ENCODE data around the gene HLA-F. TPM values are rescaled to one million over a fixed set of nuclear protein-coding genes. Genes with fewer than 3 reads are reported as not detected.

Gene HLA-F
- total RNA-seq, 2 donors from 2014 or later, result 58.8 to 201 TPM

DNA sequence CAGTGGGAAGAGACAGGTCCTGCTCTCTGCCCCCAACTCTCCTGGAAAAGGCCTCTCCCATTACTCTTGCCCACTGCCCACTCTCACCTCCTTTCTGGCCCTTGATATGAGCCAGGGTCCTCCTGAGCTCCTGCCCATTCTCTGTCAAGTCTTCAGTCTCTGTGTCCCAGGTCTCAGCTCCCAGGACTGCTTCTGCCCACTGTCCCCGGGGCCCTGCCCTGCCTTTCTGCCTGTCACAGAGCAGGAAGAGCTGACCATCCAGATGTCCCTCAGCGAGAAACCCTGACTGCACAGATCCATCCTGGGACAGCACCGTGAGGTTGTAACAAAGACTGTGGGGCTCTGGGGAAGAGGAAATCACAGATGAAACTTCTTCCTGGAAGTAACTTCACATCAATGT lies 22.2 kb downstream of the HLA-F start:
- no peak overlapping the region for H3K27ac ChIP-seq
- intact Hi-C loops (cut with DNase I), result no loop called here
- no peak overlapping the region for H3K4me3 ChIP-seq
- H3K9me3 ChIP-seq, result no peaks in the 10 kb centered on the region
- no peak for DNase-seq
- no peaks in the 10 kb centered on the region for H3K36me3 ChIP-seq
- no peak overlapping the region for H3K9ac ChIP-seq (ENCODE audit: low read depth in 2 of 2, low read length in 2 of 2)
- H3K4me1 ChIP-seq, result no peaks in the 10 kb centered on the region
- H3K27me3 ChIP-seq, result no peaks in the 10 kb centered on the region
- TF ChIP-seq, protein P1, sequence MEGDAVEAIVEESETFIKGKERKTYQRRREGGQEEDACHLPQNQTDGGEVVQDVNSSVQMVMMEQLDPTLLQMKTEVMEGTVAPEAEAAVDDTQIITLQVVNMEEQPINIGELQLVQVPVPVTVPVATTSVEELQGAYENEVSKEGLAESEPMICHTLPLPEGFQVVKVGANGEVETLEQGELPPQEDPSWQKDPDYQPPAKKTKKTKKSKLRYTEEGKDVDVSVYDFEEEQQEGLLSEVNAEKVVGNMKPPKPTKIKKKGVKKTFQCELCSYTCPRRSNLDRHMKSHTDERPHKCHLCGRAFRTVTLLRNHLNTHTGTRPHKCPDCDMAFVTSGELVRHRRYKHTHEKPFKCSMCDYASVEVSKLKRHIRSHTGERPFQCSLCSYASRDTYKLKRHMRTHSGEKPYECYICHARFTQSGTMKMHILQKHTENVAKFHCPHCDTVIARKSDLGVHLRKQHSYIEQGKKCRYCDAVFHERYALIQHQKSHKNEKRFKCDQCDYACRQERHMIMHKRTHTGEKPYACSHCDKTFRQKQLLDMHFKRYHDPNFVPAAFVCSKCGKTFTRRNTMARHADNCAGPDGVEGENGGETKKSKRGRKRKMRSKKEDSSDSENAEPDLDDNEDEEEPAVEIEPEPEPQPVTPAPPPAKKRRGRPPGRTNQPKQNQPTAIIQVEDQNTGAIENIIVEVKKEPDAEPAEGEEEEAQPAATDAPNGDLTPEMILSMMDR (IDR thresholded peaks at IDR 0.05), result no peak

DNA sequence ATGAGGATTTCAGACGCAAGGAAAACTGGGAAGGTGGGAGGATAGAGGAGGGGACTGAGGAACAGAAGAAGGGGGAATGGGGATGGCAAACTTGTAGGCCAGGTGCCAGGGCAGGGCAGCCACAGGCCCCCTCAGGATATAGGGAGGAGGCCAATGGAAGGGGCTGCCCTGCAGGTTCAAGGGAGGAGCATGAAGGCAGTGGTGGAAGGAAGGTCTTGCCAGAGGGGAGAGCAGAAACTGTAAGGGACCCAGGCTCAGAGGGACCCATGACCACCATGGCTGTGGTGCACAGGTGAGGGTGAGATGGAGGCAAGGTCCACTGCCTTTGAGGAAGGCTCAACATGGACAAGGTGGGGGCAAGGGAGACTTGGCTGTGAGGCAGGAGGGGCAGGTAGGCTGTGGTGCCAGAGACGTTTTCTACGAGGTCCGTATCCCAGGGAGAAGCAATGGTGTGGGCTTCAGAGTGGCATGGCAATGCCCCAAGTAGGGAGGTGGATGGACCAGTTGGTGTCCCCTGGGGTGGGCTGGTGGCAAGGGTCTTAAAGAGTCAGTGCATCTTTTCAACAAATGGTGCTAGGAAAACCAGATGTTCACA lies 22.7 kb downstream of the HLA-F start:
- intact Hi-C loops (cut with DNase I), result no loop called here
- no peaks in the 10 kb centered on the region for H3K27me3 ChIP-seq

DNA sequence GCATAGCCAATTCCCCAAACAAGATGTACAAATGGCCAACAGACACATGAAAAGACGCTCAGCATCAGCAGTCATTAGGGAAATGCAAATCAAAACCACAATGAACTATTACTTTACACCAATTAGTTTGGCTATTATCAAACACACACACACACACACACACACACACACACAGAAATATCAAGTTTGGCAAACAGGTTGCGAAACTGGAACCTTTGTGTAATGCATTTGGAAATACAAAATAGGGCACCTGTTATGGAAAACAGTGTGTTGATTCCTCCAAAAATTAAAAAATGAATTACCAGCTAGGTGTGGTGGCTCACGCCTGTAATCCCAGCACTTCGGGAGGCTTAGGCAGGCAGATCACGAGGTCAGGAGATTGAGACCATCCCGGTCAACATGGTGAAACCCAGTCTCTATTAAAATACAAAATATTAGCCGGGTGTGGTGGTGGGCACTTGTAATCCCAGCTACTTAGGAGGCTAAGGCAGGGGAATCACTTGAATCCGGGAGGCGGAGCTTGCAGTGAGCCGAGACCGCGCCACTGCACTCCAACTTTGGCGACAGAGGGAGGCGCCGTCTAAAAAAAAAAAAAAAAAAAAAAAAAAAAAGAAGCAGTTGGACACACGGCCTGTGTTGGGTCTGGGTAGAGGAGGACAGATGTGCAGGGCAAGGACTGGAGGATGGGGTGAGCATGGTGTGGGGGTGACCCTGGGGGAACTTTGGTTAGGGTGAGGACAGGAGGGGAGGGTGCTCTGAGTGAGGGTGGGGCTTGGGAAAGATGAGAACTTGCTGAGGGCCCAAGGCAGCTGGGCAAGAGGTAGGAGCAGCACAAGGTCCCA lies 23.8 kb downstream of the HLA-F start:
- no peak overlapping the region for H3K4me3 ChIP-seq
- TF ChIP-seq, protein P1 (IDR thresholded peaks at IDR 0.05), result no peak
- no peak for DNase-seq
- no peaks in the 10 kb centered on the region for H3K4me1 ChIP-seq
- no peak overlapping the region for H3K9ac ChIP-seq (ENCODE audit: low read depth in 2 of 2, low read length in 2 of 2)
- intact Hi-C loops (cut with DNase I), result no loop called here
- H3K27me3 ChIP-seq, result no peaks in the 10 kb centered on the region
- no peak overlapping the region for H3K27ac ChIP-seq
- H3K36me3 ChIP-seq, result no peaks in the 10 kb centered on the region
- no peaks in the 10 kb centered on the region for H3K9me3 ChIP-seq

More for the DNA sequence above, 22.7 kb downstream of the HLA-F start:
- TF ChIP-seq, protein P1 (IDR thresholded peaks at IDR 0.05), result no peak
- no peaks in the 10 kb centered on the region for H3K9me3 ChIP-seq
- H3K4me1 ChIP-seq, result no peaks in the 10 kb centered on the region
- H3K36me3 ChIP-seq, result no peaks in the 10 kb centered on the region
- DNase-seq, result no peak
- no peak overlapping the region for H3K27ac ChIP-seq
- no peak overlapping the region for H3K9ac ChIP-seq (ENCODE audit: low read depth in 2 of 2, low read length in 2 of 2)
- H3K4me3 ChIP-seq, result no peak overlapping the region

DNA sequence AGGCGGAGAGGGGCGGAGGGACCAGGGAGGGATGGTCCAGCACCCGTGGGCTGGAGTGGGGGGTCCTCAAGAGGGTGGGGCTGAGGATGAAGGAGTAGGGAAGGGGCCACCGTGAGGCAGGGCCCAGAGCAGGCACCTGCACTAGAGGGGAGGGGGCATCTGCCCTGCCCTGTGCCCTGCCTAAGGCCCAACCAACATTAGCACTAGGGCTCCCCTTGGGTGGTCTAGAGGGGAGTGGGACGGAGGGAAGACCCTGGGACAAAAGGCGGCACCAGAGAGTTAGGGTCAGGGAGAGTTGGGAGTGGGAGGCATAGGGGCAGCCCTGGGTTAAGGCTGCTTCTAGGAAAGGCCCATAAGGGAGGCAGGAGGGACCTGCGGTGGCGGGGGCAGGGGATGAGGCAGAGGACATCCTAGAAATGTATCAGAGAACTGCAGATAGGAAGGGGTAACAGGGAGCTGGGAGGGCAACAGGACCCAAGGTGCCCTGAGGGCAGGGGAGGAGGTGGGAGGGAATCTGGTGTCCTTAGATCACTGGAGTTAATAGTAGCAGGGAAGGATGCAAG lies 24.5 kb downstream of the HLA-F start:
- intact Hi-C loops (cut with DNase I), result no loop called here
- TF ChIP-seq, protein P1 (IDR thresholded peaks at IDR 0.05), result no peak
- DNase-seq, result no peak
- peak overlapping the region; percentile 59 to 86 for H3K9ac ChIP-seq (ENCODE audit: low read depth in 2 of 2, low read length in 2 of 2)
- peak overlapping the region; percentile 60 for H3K4me3 ChIP-seq
- no peaks in the 10 kb centered on the region for H3K4me1 ChIP-seq
- no peaks in the 10 kb centered on the region for H3K27me3 ChIP-seq
- H3K27ac ChIP-seq, result no peak overlapping the region
- no peaks in the 10 kb centered on the region for H3K36me3 ChIP-seq
- H3K9me3 ChIP-seq, result no peaks in the 10 kb centered on the region

DNA sequence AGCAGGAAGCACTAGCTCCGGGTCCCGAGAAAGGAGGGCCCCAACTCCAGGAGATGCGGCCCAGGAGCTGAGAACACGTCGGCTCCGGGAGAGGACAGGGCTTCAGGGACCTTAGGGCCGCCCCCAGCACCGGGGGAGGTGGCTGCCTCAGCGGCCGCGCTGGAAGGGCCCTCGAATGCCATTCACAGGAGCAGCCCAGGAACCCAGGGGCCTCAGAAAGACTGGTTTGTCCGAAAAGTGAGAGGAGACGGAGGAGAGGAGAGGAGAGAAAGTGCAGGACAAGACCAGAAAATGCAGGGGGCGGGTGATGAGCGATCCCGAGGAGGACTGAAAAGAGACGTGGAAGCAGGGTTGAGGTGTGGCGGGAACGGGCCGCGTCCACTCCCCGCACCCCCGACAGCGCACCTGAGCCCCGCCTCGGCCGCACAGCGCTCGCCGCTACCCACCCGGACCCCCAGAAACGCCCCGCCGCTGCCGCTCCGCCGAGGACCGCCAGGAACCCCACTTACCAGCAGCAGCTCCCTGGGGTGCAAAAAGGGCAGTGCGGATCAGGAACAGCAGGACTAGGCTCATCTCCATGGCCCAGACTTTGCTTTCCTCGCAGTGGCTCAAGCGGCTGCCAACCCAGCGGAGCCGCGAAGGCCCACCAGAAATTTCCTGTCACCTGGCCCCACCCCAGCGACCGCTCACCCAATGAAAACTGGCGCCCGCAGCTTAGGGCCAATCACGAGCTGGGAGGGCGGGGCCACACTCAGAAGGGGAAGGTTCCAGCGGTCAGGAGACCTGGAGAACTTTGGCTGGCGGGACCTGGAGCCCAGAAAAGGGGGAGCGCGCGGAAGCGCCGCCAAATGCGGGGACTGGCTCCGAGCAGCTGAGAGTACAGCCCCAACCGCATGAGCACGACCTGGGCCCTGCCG lies 25.4 kb downstream of the HLA-F start:
- intact Hi-C loops (cut with DNase I), result no loop called here
- peak overlapping the region; percentile 59 to 86 for H3K9ac ChIP-seq (ENCODE audit: low read depth in 2 of 2, low read length in 2 of 2)
- peak overlapping the region; percentile 60 for H3K4me3 ChIP-seq
- no peaks in the 10 kb centered on the region for H3K9me3 ChIP-seq
- H3K27me3 ChIP-seq, result no peaks in the 10 kb centered on the region
- DNase-seq, result peak; percentile 99
- TF ChIP-seq, protein P1 (IDR thresholded peaks at IDR 0.05), result no peak
- no peak overlapping the region for H3K27ac ChIP-seq
- no peaks in the 10 kb centered on the region for H3K4me1 ChIP-seq
- H3K36me3 ChIP-seq, result no peaks in the 10 kb centered on the region

All from colonic mucosa (tissue), 4 donors.